GM21737 (cell line): ENCODE data around the gene RPN1.
"Not testable (repeated sequence)": the region's sequence is repeated elsewhere in the genome, so short reads cannot be mapped to it uniquely, and the experiment has no call there.

Source experiments
- ATAC-seq: cut with Tn5 transposase; IDR thresholded peaks from one replicate; pipeline ENCODE4 v1.9.1; 2021; ENCODE audit warnings: mild to moderate bottlenecking, moderate library complexity; ENCODE audit not compliant: unreplicated experiment

The RPN1 gene

DNA sequence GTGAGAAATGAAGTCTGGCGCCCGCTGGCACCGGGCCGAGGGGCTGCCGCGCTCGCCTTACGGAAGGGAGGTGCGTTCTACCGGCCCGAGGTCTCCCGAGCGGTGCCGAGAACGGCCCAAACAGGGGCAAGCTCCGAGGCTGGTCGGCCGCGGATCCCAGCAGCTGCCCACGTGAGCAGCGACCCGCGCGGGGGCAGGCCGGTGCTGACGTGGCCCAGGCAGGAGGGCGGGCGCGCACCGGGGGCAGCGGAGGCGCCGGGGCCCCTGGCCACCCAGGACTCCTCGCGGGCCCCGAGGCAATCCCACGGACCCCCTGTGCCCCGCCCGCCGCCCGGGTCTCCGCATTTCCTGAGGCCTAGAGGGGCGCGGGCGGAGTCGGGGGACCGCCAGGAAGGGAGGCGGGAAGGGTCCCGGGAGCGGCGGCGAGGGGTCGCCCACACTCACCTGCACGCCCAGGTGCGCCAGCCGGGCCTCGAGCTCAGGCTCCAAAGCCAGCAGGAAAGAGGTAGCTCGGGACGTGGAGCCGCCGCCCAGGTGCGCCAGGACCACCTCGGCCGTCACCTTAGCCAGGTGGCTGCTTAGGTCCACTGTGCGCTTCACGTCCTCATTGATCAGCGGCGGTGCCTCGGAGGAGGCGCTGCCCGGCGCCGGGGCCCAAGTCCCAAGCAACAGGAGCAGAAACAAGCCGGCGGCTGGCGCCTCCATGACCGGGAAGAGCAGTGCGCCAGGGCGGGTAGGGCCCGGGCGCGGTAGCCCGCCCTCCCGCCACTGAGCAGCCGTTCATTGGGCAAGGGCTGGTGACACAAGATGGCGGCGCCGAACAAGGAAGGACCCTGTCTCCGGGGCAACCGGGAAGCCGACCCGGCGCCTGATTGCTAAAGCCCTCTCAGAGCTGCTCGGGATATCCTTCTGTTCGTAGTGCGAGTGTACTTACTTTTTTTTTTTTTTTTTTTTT is at the start of gene RPN1:
Gene RPN1, minus strand, starts transcription at position 723 of the 955 bp plus-strand sequence. Its CDS starts 18 bp downstream, at position 705.
- ATAC-seq, result peak; percentile 96

DNA sequence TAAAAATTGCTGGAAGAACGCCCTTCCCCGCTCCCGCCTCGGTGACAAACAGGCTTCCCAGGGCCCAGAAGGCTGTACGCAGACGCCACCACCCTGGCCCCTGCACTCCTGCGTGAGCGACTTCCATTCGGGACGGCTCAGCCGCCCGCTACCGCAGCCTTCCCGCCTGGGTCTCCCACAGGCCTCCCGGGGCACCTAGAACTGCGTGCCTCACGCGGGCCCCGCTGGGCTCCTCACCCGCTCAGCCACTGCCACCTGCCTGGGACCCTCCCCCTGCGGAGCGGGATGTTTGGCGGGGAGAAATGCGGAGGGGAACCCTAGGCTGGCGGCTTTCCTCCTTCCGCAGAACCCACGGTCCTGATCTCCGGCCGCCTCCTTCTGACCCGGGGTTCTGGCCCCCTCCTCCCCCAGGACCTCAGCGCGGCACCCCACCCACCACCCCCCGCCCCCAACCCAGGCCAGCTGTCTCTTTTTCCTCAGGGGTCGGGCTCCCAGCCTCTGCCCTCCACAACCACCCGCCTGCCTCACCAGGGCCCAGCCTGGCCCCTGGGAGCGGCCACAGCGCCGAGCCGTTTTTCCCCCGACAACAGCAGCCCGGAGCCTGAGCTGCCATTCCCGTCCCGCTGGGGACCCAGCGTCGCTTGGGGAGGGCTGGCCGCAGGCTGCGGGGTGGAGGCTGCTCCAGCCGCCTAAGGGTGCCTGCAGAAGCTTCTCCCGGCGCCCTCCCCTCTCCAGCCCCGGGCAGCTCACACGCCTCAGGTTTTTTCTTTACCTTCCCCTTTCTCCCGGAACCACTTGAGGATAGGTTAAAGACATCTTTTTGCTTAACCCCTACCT is 47.8 kb upstream of the RPN1 start:
- no peak for ATAC-seq

DNA sequence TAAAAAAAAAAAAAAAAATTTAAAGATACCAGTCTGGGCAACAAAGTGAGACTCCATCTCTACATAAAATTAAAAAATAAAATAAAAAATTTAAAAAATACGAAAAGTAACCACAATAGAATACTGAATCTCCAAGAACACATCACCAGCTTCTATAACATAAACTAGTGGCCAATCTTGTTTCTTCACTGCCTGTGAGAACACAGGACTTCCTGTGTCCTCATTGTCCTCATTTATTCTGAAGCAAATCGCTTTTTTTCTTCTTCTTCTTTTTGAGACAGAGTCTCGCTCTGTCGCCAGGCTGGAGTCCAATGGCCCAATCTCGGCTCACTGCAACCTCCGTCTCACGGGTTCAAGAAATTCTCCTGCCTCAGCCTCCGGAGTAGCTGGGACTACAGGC is 46.7 kb upstream of the RPN1 start:
- ATAC-seq, result no peak

DNA sequence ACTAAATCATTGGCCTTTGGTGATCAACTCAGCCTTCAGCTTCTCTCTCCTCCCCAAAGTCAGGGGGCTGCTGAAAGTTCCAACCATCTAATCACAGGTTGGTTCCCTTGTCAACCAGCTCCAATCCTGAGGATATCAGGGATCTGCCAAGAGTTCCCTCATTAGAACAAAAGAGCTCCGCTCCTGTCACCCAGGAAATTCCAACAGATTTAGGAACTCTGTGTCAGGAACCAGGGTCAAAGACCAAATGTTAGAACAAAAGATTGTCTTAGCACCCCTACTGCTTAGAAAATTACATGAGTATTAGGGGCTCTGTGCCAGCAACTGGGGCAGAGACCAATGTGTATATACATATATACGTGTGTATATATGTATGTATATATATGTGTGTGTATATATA is 43.1 kb upstream of the RPN1 start:
- ATAC-seq, result no peak

DNA sequence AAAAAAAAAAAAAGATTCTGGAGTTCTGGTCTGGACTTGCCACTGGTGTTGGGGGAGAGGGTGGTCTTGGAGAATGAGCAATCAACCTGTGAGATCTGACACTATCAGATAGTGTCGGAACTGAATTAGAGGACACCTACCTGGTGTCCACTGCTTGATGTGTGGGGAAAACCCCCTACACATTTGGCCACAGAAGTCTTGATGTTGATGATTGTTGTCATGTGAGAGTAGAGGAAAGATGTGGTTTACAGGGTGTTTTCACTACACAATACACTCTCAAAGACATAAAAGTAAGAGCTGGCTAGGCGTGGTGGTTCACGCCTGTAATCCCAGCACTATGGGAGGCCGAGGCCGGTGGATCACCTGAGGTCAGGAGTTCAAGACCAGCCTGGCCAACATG is 38.4 kb upstream of the RPN1 start:
- ATAC-seq, result no peak

DNA sequence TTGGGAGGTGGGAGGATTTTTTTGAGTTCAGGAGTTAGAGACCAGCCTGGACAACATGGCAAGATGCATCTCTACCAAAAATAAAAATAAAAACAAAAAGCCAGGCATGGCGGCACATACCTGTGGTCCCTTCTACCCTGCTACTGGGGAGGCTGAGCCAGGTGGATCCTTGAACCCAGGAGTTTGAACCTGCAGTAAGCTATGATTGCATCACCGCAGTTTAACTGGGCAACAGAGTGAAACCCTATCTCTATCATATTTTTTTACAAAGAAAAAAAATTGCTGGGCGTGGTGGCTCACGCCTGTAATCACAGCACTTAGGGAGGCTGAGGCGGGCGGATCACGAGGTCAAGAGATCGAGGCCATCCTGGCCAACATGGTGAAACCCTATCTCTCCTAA is 35.8 kb upstream of the RPN1 start:
- no peak for ATAC-seq

DNA sequence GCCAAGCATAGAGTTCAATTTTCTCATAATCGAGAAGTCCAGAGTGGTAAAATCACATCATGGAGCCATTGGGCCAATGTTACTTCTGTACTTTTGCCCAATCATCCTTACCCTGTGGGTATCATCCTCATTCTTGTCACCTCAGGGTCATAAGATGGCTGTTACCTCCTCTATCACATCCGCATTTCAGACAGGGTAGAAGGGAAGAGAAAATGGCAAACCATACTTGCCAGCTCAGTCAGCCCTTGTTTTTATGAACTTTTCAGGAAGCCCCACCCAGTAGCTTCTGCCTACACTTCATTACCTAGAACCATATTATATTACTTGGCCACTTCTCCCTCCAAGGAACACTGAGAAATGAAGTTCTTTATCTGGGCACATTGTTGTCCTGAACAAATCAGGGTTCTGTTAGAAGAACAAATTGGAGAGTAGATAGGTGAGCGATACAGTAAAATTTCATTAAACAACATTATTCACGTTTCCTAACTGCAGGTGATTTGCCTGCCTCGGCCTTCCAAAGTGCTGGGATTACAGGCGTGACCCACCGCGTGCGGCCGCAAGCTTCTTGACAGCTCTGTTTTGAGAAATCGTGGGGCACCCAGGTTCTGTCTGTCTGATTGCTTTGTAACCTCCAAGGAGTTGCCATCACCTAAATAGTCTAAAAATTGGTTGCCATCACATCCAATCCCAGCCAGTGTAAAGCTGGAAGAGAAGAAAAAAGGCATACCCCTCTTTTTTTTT is 34.5 kb upstream of the RPN1 start:
- ATAC-seq, result no peak

DNA sequence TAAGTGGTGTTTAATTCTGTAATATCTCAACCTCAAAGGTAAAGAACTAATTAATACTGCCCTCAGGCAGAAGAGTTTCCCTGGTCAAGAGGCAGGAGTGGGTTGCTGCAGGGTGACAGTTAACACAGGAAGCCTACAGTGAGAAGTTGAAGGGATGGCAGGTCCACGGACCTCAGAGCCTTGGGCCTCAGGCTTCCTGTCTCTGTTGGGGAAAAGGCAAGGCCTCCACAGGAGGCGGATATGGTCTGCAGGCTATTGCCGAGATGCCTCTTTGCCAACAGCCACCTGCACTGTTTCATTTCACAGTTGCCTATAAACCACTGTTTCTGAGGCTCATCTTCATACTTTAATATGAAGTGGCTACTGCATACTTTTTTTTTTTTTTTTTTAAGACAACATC is 33.3 kb upstream of the RPN1 start:
- ATAC-seq, result no peak

DNA sequence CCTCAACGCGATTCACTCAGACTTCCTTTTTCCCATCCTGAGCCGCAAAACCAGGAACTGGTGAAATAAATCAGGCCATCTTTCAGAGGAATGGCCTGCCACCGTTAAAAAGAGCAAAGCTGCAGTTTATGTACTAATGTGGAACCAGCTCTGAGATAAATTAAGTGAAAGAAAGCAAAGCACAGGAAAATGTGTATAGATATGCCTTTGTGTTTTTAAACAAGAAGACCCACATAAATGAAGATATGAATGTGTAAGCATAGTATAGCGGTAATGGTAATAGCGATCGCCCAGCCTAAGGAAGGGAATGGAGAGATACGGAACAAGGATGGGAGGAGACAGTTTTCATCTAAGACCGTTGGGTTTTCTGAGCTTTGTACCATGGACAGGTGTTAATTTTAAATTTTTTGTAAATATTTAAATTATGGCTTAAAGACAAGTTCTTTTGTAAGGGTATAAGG is 30.8 kb upstream of the RPN1 start:
- no peak for ATAC-seq

DNA sequence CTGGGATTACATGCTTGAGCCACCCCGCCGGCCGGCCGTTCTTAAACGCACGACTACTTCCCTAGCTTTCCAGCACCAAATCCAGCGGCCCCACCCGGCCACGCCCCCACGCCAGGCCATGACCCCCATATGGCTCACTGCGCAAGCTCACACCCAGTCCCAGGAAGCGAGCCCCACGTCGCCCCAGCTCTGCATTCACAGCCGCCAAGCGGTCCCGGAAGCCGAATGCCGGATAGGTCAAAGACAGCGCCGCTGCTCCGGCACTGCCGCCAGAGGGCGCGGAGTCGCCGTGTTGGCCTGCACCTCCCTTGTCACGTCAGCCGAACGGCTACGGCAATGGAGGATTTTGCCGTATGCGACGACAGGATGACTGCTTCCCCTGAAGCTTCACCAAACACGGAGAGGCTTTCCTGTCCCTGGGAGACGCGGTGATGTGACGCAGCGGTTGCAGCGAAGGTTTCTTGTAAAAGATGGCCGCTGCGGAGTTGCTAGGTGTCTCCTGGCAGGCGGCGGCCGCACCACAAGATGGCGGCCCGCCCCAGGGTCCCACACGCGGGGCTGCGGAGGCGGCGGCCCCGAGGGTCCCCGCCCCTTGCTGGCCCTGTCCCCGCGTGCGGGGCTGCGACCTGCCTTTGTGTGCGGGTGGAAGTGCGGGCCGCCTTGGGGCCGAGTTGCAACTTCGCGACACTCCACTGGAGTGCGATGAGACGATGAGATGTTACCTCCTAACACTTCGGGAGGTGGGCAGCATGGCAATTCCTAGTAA is 30.2 kb upstream of the RPN1 start:
- peak; percentile 93 for ATAC-seq

DNA sequence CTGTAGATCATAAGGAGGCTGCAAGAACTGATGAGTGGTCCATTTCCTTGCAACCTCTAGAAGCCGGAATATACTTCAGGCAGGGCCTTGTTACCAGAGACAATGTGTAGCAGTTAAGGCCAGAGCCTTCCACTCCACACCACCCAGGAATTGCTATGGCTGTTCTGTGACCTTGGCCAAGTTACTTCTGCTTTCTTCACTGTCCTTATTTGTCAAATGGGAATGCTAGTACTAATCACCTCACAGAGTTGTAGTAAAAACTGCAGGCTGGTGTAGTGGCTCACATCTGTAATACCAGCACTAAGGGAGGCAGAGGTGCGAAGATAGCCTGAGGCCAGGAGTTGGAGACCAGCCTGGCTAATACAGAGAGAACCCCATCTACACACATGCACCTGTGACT is 28.7 kb upstream of the RPN1 start:
- no peak for ATAC-seq

DNA sequence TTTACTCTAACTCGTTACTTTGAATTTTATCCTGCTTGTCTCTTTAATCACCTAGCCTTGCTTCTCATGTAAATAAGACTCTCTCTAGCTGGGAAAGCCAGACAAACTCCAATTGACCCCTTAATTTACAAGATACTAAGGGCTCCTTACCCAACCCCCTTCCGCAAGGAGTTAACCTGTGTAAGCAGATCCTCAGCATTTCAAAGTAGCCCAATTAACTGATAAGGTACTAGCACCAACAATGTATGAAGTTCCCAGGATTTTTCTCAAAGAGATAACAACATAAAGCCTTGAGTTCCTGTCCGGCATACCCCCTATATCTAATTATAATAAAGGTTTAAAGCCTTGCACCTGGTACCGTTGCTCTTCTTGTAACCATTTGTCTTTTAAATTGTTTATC is 25.2 kb upstream of the RPN1 start:
- ATAC-seq, result not testable (repeated sequence)

DNA sequence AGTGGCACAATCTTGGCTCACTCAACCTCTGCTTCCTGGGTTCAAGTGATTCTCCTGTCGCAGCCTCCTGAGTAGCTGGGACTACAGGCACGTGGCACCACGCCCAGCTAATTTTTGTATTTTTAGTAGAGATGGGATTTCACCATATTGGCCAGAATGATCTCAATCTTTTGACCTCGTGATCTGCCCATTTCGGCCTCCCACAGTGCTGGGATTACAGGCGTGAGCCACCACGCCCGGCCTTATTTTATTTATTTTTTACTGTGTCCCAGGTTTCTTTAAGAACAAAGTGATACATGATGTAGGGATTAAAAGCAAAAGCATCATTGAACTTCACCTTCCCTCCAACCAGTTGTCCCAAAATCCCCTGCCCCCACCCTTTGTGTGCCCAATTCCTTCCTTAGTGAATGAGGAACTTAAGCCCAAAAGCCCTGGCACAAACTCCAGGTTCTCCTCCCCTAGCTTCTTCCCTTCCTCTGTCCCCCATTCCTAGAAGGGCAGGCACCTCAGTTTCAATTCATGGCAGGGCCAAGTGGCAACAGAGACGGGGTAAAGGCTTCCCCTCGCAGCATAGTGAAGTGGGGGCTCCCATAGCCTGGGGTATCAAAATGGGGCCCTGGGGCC is 23.7 kb upstream of the RPN1 start:
- no peak for ATAC-seq

DNA sequence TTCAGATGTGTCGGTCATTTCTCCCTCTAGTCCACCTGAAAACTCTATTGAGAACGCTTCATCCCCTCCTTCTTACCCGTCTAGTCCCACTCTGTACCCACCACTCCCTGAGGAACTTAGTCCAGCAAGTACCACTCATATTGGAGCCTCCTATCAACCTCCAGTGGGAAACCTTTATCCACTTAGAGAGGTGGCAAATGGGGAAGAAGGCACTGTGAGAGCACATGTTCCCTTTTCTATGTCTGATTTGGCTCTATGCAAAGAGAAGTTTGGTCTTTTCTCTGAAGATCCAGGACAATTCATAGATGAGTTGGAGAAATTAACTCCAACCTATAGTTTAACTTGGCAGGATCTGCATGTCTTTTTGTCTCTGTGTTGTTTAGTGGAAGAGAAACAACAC is 17.0 kb upstream of the RPN1 start:
- ATAC-seq, result no peak

DNA sequence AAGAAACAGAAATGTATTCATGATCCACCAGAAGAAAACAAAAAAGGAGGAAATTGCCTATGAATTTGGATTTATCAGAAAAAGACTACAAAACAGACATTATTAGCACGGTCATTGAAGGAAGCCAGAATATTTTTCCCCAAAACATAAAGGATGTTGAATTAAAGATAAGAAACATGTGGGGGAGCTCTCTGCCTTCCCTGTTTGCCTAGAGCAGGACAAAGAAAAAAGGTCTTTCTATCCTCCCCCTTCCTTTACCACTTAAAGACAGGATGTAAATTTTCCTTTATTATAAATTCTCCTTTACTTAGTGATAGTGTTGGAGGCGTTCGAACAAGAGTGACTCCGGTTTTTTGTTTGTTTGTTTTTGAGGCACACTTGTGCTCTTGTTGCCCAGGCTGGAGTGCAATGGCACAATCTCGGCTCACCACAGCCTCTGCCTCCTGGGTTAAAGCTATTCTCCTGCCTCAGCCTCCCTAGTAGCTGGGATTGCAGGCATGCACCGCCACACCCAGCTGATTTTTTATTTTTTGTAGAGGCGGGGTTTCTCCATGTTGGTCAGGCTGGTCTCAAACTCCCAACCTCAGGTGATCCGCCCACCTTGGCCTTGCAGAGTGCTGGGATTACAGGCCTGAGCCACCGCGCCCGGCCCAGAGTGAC is 14.9 kb upstream of the RPN1 start:
- ATAC-seq, result no peak

DNA sequence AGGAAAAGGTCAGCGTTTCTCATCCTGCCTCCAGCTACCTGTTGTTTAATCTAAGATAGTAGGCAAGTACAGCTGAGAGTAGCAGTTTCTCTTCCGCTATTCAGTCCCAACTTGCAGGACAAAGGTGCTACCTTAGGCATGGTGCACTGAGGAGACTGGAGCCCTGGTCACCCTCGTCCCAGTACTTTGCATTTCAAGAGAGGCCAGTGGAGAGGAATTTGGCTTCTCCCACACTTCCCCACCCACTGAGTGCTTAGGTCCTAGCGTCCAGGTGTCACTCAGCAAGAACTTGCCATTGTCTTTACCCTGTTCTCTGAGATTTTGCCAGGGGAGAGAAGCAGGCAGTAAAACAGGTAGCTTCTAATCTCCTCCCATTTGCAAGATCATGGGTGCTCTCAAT is 12.5 kb upstream of the RPN1 start:
- ATAC-seq, result no peak

DNA sequence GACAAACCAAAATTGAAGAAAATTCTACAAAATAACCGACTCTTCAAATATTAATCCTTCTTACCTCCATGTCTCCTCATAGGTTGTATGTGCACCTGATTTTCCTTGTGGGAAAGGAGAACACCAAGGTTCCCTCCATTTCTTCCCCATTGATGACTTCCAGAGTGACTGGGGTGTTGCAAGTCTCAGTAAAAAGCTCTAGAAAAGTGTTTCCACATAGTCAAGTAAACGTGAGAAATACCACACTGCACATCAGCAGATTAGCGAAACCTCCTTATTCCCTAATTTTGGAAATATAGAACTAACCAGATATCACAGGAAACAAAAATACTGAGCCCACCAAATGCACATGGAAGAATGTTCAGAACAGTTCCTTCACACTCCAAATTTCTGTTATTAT is 4.9 kb upstream of the RPN1 start:
- no peak for ATAC-seq

DNA sequence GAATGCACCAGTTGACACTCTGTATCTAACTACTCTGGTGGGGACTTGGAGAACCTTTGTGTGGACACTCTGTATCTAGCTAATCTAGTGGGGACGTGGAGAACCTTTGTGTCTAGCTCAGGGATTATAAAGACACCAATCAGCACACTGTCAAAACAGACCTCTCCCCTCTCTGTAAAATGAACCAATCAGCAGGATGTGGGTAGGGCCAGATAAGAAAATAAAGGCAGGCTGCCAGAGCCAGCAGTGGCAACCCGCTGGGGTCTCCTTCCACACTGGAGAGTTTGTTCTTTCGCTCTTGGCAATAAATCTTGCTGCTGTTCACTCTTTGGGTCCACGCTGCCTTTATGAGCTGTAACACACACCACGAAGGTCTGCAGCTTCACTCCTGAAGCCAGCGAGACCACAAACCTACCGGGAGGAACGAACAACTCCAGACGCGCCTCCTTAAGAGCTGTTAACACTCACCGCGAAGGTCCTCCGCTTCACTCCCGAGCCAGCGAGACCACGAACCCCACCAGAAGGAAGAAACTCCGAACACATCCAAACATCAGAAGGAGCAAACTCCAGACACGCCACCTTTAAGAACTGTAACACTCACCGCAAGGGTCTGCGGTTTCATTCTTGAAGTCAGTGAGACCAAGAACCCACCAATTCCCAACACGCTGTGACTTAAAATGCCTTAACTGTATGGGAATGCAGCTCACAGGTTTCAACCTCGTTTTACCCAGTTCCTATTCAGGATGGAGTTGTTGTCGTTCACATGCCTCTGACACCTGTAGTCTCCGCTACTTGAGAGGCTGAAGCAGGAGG is 3.6 kb upstream of the RPN1 start:
- ATAC-seq, result not testable (repeated sequence)
